NCI-H2081 treated with DMSO at 0.1 percent for 48 hours (cell line): ENCODE measurements around the gene POTEF.
"Not testable (repeated sequence)": the region's sequence is repeated elsewhere in the genome, so short reads cannot be mapped to it uniquely, and the experiment has no call there.

Experiments used
- DNase-seq: peaks from one replicate; lab custom pipeline; 2025; lab: John Stamatoyannopoulos, UW

Gene POTEF

DNA sequence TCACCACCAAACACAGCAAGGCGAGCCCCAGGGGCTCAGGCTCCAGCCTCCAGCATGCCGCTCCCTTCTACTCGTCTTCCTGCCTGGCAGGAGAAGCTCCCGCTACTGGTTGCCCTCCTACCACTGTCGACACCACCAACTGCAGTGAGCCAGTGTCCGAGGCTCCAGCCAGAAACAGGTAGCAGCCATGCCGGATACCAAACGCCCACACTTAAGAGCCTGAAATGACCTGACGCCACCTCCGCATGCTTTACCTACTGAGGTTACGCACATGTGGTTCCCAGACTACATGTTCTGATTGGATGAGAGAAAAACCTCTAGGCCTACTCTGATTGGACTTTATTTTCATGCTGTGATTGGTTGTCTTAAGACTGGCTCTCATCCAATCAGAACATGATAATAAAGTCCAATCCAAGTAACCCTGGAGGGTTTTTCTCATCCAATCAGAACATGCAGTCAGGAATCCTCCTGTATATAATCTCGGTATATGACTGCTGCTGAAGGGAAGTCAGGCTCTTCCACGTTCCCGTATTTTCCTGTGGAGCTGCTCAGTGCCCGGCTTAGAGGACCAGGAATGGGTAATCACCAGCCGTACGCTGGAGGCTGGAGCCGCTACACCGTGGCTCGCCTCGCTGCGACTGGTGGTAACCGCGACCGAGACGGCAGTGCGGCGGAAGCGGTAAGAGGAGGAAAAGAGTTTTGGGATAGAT lies at the start of gene POTEF:
Gene POTEF, minus strand, starts transcription at position 103 of the 710 bp plus-strand sequence. CDS start 8,707 bp downstream, outside the sequence.
- DNase-seq: not testable (repeated sequence)

DNA sequence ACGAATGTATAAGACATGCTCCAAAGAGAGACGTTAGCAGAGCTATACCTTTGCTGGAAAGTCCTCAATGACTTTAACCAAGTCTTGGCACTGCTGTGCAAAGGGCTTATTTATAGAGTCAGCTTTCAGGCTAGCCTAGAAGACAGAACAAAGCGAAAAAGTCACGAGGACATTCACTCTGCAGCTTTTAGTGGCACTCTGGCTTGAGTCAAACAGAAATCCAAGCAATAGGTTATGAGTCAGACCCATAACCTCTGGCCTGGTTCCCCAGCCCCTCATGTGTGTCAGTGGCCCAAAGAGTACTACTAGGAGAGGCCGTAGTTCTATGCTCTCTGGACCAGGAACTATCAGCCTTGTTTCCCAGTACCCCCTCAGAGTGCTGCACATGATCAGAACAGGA lies 45.8 kb upstream of the POTEF start:
- not testable (repeated sequence) for DNase-seq

DNA sequence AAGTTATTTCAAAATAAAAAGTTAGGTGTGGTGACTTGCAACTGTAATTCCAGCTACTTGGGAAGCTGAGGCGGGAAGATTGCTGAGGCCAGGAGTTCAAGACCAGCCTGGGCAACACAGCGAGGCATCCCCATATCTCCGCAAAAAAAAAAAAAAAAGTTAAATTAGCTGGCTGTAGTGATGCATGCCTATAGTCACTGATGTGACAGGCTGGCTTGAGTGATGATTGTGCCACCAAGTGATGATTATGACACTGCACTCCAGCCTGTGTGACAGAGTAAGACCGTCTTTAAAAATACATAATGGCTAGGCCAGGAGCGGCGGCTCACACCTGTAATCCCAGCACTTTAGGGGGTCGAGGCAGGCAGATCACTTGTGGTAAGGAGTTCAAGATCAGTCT lies 40.9 kb upstream of the POTEF start:
- no peak for DNase-seq

DNA sequence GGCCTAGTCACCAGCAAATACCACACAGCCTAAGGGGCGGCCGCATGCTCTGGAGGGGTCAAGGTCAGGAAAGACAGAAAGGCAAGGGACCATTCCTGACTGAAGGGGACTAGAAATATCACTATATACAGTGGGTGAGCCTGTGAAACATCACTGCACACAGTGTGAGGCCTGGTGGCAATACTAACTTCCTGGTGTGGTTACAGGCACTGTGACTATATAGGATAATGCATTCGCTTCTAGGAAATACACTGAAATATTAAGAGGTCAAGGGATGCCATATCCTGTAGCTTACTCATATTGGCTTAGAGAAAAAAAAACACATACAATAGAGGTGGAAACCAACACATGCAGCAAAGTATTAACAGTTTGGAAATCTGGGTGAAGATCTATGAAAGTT lies 40.1 kb upstream of the POTEF start:
- not testable (repeated sequence) for DNase-seq

DNA sequence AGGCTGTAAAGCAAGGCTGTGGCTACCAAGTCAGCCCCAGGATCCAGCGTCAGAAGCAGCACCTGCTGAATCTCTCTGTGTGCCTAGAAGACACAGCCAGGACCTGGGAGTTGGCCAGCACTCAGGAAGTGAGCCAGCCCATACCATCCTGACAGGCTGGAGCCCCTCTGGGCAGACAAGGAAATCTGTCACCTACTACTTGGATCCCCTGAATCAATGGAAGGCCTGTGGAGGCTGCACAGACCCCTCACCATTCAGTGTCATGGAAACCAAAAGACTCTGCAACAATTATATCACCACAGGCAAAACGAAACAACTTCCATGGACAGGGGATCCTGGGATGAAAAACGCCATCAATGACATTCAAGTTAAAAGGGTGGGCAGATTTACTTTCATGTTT lies 37.6 kb upstream of the POTEF start:
- not testable (repeated sequence) for DNase-seq

DNA sequence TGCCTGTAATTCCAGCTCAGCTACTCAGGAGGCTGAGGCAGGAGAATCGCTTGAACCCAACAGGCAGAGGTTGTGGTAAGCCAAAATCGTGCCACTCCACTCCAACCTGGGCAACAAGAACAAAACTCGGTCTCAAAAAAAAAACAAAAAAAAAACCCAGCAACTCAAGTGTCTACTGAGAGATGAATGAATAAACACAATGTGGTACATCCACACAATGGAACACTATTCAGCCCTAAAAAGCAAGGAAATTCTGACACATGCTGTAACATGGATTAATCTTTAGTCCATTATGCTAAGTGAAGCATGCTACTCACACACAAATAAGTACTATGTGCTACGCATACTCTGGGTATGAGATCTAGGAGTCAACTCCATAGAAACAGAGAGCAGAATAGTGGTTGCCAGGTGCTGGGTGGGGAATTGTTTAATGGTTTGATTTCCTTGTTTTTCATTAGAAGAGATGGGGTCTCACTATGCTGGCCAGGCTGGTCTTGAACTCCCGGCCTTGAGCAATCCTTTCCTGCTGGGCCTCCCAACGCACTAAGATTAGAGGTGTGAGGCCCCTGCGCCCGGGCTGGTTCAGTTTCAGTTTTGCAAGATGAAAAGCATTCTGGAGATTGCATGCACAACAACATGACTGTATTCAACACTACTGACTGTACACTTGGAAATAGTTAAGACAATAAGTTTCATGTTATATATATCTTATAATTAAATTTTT lies 36.4 kb upstream of the POTEF start:
- no peak for DNase-seq

DNA sequence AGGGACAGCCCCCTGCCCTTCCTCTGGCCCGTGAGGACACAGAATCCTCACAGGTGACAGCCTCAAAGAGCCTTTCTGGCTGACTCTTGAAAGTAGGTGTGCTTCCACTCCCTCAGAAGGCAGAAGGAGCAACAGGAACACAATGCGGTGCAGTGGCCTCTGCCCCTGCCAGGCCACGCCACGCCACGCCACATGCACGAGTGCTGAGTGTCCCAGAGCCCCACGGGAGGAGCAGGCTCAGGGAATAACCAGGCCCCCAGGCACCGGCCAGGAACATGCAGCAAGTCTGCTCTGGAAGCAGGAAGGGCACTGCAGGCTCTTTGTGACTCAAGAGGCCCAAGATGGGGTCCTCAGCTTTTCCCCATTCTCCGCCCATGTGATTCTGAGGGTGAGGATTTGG lies 33.9 kb upstream of the POTEF start:
- DNase-seq: no peak

DNA sequence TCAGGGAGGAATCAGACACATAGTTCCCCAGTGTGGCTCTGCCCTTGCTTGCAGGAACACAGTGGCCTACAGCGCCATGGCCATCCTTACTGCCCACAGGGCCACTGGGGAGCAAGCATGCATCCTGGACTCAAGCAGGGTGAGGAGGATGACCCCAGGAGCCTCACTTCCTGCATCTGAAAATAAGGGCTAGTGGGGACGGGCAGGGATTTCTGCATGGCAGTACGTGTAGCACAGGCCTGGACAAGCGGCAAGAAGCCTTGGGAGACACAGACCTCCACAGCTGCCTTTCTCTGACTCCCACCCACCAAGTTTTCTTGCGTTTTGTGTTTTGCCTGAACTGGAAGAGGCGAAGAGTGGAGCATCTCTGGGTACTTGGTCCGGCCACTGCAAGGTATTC lies 33.5 kb upstream of the POTEF start:
- DNase-seq: not testable (repeated sequence)

DNA sequence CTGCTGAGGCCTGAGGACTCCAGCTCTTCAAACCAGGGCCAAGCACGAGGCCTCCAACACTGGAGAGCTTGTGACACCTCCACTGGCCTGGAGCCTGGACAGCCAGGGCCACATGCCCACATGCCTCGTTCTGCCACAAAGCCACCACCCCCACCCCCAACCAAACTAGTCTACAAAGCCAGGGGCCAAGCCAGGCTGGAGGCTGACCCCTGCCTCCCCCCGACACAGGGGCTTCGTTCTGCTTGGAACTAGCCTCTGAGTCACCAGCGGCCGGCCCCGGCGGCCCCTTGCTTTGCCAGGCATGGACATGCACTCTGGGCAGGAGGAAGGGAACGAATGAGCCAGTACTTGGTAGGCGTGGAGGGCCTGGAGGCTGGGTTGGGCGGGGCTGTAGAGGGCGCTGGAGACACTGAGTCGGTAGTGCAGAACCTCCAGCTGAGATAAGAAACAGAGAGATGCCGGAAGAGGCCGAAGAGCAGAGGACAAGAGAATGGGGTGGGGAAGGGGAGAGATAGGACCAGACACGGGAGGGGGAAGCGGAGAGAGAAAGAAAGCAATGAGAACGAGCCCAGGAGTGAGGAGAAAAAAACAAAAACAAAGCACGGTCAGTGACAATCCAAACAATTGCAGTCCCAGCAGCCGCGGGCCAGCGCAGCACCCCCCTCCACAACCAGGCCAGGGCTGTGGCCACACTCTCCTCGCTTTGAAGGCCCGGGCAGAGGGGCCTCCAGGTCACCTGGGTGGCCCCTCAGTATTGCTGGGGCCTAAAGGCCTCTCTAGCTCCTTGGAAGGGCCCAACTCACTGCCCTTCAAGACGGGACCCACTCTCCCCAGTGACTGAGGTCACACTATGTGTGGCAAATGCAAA lies 32.0 kb upstream of the POTEF start:
- DNase-seq: not testable (repeated sequence)

DNA sequence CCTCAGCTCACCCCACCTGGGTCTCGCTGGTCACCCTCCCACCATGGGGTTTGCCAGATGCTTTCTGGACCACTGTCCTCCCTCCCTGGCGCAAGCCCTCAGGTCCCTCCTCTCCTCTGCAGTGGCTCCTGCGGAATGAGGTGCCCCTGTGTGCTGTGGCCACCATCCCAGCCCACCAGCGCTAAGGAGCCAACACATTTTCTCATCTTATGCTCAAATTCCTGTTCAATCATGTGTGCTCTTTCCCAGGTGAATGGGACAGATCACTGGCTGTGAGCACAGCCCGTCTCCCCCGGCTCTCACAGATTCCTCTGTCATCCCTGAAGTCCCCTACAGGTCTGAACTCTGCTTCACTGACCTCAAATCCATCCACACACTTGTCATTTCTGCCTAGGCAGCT lies 31.1 kb upstream of the POTEF start:
- DNase-seq: no peak

DNA sequence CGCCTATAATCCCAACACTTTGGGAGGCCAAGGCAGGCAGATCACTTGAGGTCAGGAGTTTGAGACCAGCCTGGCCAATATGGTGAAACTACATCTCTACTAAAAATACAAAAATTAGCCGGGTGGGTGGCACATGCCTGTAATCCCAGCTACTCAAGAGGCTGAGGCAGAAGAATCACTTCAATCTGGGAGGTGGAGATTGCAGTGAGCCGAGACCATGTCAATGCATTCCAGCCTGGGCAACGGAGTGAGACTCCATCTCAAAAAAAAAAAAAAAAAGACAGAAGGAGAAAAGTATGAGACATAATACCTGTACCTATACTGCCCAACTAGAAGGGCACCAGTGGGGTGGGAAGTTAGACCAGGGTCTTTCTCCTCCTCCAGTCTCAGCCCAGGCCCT lies 30.4 kb upstream of the POTEF start:
- not testable (repeated sequence) for DNase-seq

DNA sequence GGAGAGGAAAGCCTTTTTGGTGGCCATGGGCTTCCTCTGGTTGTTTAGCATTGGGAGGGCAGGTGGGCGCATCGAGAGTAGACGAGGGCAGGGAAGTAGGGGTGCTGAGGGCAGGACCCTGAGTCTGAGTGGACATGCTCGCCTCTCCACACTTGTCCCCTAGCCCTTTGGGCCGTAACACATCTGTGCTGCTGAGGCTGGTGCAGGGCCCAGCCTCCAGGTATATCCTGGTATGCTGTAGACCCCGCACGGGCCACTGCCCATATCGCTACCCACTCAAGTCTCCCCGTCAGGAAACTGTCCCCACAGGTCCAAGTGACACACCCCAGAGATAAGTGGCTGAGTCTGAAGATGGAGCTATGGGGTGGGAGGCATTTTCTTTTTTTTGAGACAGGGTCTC lies 29.6 kb upstream of the POTEF start:
- no peak for DNase-seq

DNA sequence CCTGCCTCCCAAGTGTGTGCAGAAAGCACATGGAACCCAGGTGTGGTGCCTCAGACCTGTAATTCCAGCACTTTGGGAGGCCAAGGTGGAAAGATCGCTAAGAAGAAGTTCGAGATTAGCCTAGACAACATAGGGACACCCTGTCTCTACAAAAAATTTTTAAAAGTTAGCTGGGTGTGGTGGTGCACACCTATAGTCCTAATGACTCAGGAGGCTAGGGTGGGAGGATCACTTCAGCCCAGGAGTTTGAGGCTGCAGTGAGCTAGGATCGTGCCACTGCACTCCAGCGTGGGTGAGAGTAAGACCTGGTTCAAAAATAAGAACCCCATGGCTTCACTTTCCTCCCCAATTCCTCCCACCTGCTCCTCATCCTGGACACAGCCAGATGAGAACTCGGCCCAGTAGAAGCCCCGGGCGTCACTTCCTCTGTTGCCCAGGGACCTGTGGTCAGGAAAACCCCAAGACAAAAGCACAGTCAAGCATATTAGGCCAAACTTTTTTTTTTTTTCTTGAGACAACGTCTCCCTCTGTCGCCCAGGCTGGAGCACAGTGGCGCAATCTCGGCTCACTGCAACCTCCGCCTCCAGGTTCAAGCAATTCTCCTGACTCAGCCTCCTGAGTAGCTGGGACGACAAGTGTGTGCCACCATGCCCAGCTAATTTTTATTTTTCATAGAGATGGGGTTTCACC lies 28.9 kb upstream of the POTEF start:
- DNase-seq: not testable (repeated sequence)

DNA sequence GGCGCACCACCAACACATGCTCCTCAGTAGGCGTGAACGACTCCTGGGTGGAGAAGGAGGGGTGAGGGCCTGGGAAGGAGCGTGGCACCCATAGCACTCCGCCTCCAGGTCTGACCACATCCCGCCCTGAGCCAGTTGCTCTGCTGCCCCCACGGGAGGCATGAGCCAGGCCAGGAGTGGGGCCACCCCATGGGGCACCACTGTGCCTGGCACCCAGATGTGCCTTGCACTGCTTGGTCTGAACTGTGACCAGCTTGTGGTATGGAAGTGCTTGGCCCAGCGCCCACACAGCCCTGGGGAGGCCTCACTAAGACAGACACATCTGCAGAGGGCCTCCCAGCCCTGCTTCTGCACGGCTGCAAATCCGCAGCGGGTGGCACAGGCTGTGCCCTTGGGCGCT lies 28.3 kb upstream of the POTEF start:
- DNase-seq: not testable (repeated sequence)

DNA sequence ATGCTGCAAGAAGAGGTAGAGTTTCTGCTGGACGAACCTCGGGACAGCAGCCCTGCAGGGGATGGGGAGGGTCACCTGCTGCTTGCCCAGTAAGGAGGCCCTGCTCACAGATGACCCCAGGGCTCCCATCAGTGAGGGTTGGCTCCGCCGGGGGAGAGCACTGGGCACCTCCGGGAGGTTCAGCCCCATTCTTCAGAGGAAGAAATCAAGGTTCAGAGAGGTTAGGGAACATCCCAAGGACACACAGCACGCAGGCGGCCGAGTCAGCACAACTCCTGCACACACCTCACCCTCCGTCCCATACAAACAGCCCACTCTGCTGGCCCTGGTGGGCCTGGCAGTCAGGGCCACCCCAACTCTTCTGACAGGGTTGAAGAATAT lies 27.6 kb upstream of the POTEF start:
- no peak for DNase-seq

DNA sequence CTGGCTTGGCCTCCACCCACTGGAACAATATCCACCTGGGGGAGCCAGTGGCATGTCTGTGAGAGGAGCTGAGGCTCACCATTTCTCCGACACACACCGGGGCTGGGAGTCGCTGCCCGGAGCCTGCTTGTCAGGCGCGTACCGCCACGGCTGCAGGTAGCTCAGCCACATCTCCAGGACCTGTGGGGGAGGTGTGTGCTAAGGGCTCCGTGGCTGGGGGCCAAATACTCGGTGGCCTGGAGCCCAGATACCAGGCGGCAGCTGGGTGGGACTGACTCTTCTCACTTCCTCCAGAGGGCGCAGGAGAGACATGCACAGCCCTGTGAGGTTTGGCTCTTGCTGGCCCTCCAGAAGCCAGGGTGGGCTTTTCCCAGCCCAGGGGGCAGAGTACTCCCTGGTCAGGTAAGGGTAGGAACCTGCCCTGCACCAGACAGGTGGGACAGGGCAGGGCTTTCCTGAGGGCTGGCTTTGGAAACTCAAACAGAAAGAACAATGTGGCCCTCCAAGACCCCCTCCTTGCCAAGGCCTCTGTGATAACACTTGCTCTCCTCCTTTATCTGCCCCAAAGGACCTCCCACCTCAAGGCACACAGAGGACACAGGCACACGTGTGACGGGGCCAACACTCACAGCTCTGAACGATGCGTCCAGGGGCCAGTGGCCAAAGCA lies 27.1 kb upstream of the POTEF start:
- DNase-seq: peak; percentile 39

DNA sequence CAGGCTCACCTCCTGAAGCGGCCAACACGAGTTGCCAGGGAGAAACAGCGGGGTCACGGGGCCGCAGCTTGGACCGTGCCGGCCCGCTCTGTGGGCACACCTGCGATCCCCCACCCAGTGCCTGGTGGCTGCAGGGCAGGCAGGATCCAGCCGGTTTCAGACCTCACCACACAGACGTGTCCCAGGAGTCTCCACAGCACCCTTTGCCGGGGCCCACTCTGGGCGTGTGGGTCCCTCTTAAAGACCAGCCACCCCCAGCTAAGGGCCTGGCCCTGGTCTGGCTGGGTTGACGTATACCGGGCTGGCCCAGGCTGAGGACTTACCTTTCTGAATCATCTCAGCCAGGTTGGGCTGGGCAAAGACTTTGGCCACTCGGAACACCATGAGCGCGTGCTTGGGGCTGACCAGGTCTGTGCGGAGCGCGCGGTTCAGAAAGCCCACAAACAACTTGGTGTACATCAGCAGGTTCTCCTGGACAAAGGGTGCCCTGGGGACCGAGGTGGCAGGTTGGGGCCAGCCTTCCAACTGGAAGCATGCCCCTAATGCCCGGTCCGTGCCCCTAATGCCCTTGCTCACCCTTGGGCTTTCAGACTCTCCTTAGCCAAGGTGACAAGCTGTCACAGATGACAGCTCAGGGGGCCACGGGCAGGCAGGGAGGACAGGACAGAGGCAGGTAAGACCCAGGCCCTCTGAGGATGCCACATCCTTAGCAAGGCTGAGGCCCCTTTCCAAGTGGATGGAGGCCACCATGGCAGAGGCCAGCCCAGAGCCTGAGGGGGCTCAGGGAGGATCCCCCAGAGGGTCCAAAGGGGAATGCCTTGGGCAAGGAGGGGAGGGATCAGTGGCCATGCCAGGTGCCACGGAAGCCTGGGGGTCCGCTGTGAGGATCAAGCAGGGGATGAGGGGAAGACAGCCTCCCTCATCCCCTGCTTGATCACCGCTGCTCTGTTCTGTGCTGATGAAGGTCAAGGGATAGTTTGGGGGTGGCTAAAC lies 26.0 kb upstream of the POTEF start:
- no peak for DNase-seq

DNA sequence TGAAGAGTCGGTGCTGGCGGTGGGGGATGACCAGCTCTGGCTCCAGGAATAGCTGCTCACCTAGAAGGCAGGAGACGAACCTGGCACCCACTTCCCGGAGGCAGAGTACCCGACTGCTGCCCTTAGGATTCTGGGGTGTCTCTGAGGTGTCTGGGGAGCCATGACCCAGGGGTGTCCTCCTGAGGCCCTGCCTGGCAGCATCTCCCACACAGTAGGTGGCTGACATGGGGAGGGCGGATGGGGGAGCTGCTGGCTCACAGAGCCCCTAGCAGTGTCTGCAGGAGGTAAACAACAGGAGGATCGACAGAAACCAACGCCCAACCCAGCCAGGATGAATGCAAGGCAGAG lies 25.4 kb upstream of the POTEF start:
- not testable (repeated sequence) for DNase-seq

DNA sequence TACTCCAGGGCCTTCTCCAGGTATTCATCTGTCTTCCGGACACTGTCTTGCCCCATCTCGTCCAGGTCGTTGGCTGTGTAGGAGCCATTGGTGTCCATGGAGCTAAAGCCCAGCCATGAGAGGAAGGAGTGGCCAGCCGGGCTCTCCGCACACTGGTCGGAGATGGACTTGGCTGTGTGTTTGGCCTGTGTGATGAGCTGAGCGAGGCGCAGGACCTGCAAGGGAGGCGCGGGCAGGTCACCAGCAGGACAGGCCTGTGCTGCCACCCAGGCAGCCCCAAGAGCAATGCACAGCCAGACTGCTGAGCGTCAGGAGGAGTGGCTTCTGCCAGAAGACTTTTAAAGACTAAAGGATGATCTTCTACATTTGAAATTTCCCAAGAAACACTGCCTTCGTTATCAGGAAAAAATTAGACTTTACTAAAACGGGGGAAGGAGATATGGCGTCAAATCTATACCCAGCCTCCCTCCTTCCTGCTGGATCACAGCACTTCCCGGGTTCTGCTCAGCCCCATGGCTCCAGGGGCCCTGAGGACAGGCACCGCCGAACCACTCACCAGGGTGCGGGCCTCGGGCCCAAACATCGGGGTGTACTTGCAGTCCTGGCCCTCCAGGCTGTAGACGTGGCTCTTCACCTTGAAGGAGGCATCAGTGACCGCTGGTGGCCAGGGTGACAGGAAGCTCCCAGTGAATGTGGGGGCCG lies 24.9 kb upstream of the POTEF start:
- DNase-seq: not testable (repeated sequence)
